ENCODE data around the gene IGSF11.

Gene IGSF11

GRCh38 chr3:118938183-118938961, 96.3 kb downstream of the IGSF11 start:
- Histone ChIP-seq H3K4me1 (ENCODE audit: control insufficient read depth, insufficient read depth, low read length) (no peaks in the 10 kb centered on the region), H3K4me3 (ENCODE audit: low read length) (no peak overlapping the region), H3K9me3 (ENCODE audit: control insufficient read depth, insufficient read depth, low read length) (no peaks in the 10 kb centered on the region), H3K27me3 (ENCODE audit: control insufficient read depth, insufficient read depth, low read length) (no peaks in the 10 kb centered on the region), H3K27ac (ENCODE audit: low read length) (no peak overlapping the region), H3K36me3 (ENCODE audit: control insufficient read depth, insufficient read depth, low read length) (no peaks in the 10 kb centered on the region)
- no peak for DNase-seq (ENCODE audit: low read depth, low spot score)
- no CpG with 5 or more reads among the region's 5 CpGs for WGBS (ENCODE audit: insufficient coverage, insufficient read length)

- Histone ChIP-seq H3K9me3 (ENCODE audit: control insufficient read depth, insufficient read depth, low read length) (no peaks in the 10 kb centered on the region), H3K36me3 (ENCODE audit: control insufficient read depth, insufficient read depth, low read length) (no peaks in the 10 kb centered on the region), H3K4me1 (ENCODE audit: control insufficient read depth, insufficient read depth, low read length) (no peaks in the 10 kb centered on the region), H3K27ac (ENCODE audit: low read length) (no peak overlapping the region), H3K27me3 (ENCODE audit: control insufficient read depth, insufficient read depth, low read length) (no peaks in the 10 kb centered on the region), H3K4me3 (ENCODE audit: low read length) (no peak overlapping the region)
- DNase-seq (ENCODE audit: low read depth, low spot score), result no peak
- WGBS (ENCODE audit: insufficient coverage, insufficient read length), result no CpG with 5 or more reads among the region's 1 CpG
These were observed 97.8 kb downstream of the IGSF11 start for GRCh38 chr3:118936811-118937210.

GRCh38 chr3:118932822-118933558, 101.7 kb downstream of the IGSF11 start:
- Histone ChIP-seq H3K4me3 (ENCODE audit: low read length) (no peak overlapping the region), H3K27me3 (ENCODE audit: control insufficient read depth, insufficient read depth, low read length) (no peaks in the 10 kb centered on the region), H3K36me3 (ENCODE audit: control insufficient read depth, insufficient read depth, low read length) (no peaks in the 10 kb centered on the region), H3K27ac (ENCODE audit: low read length) (no peak overlapping the region), H3K9me3 (ENCODE audit: control insufficient read depth, insufficient read depth, low read length) (no peaks in the 10 kb centered on the region), H3K4me1 (ENCODE audit: control insufficient read depth, insufficient read depth, low read length) (no peaks in the 10 kb centered on the region)
- WGBS (ENCODE audit: insufficient coverage, insufficient read length), result no CpG with 5 or more reads among the region's 5 CpGs
- no peak for DNase-seq (ENCODE audit: low read depth, low spot score)

DNA sequence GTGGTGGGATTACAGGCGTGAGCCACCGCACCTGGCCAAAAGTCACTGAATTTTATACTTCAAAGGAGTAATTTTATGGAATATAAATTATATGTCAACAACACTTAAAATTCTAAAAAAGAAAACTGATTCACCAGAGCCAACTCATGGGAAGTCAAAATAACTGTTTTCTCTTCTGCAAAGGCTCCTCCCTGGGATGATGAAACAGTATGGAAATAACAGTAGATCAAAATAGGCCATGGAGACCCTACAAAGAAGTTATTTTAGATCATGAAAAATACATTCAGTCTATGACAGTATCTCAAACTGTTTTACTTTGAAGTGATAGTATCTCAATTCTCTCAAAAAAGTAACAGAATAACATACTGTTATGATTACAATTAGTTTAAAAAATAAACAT, 102.7 kb downstream of the IGSF11 start:
- WGBS (ENCODE audit: insufficient coverage, insufficient read length), result no CpG with 5 or more reads among the region's 2 CpGs
- no peaks in the 10 kb centered on the region for H3K27me3 ChIP-seq (ENCODE audit: control insufficient read depth, insufficient read depth, low read length)
- no peak overlapping the region for H3K4me3 ChIP-seq (ENCODE audit: low read length)
- no peaks in the 10 kb centered on the region for H3K4me1 ChIP-seq (ENCODE audit: control insufficient read depth, insufficient read depth, low read length)
- H3K9me3 ChIP-seq (ENCODE audit: control insufficient read depth, insufficient read depth, low read length), result no peaks in the 10 kb centered on the region
- no peaks in the 10 kb centered on the region for H3K36me3 ChIP-seq (ENCODE audit: control insufficient read depth, insufficient read depth, low read length)
- no peak for DNase-seq (ENCODE audit: low read depth, low spot score)
- no peak overlapping the region for H3K27ac ChIP-seq (ENCODE audit: low read length)

DNA sequence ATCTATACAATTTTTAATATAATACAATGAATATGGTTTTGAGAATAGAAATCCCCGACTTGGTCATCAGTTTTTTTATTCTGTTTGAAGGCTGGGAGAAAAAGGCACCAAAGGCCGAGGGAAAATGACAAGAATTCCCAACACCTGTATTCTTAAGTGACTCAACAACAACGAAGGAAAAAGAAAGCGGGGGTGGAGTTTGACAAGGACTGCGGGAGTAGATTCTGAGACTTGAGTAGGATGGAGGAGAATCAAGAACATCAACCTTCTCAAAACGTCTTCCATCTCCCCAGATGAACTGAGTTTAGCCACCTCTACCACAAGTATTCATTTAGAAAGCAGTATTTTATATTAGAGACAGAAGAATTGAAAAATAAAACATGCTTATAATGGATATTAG, 107.2 kb downstream of the IGSF11 start:
- no peaks in the 10 kb centered on the region for H3K27me3 ChIP-seq (ENCODE audit: control insufficient read depth, insufficient read depth, low read length)
- H3K9me3 ChIP-seq (ENCODE audit: control insufficient read depth, insufficient read depth, low read length), result no peaks in the 10 kb centered on the region
- no peaks in the 10 kb centered on the region for H3K4me1 ChIP-seq (ENCODE audit: control insufficient read depth, insufficient read depth, low read length)
- H3K4me3 ChIP-seq (ENCODE audit: low read length), result no peak overlapping the region
- no peak for DNase-seq (ENCODE audit: low read depth, low spot score)
- no CpG with 5 or more reads among the region's 6 CpGs for WGBS (ENCODE audit: insufficient coverage, insufficient read length)
- H3K36me3 ChIP-seq (ENCODE audit: control insufficient read depth, insufficient read depth, low read length), result no peaks in the 10 kb centered on the region
- H3K27ac ChIP-seq (ENCODE audit: low read length), result no peak overlapping the region

DNA sequence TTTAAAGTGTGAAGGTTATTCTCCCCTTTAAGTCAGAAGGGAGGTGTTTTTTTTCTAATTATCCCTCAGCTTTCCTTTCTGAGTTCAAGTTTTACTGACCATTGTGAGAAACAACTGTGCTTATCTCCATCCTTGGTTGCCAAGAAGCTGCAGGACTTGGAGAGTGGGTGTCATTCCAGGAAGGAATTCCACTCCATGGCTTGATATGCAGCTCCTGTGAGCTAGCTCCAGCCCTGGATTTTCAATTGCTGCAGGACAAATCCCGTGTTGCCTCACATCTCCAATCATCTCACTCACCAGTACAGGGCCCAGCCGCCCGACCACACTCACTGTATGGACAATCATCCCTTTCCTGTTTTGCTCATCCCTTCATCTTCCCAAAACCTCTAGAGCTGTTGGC, 122.5 kb downstream of the IGSF11 start:
- Histone ChIP-seq H3K4me3 (ENCODE audit: low read length) (no peak overlapping the region), H3K27ac (ENCODE audit: low read length) (no peak overlapping the region), H3K9me3 (ENCODE audit: control insufficient read depth, insufficient read depth, low read length) (no peaks in the 10 kb centered on the region), H3K4me1 (ENCODE audit: control insufficient read depth, insufficient read depth, low read length) (no peaks in the 10 kb centered on the region), H3K27me3 (ENCODE audit: control insufficient read depth, insufficient read depth, low read length) (no peaks in the 10 kb centered on the region), H3K36me3 (ENCODE audit: control insufficient read depth, insufficient read depth, low read length) (no peaks in the 10 kb centered on the region)
- DNase-seq (ENCODE audit: low read depth, low spot score), result no peak
- WGBS (ENCODE audit: insufficient coverage, insufficient read length), result no CpG with 5 or more reads among the region's 3 CpGs

GRCh38 chr3:118910332-118910731, 124.3 kb downstream of the IGSF11 start:
- Histone ChIP-seq H3K27me3 (ENCODE audit: control insufficient read depth, insufficient read depth, low read length) (no peaks in the 10 kb centered on the region), H3K4me1 (ENCODE audit: control insufficient read depth, insufficient read depth, low read length) (no peaks in the 10 kb centered on the region; the same call in 1 of the 2 replicates), H3K9me3 (ENCODE audit: control insufficient read depth, insufficient read depth, low read length) (no peaks in the 10 kb centered on the region), H3K36me3 (ENCODE audit: control insufficient read depth, insufficient read depth, low read length) (no peaks in the 10 kb centered on the region), H3K4me3 (ENCODE audit: low read length) (no peak overlapping the region), H3K27ac (ENCODE audit: low read length) (no peak overlapping the region)
- no CpG with 5 or more reads among the region's 3 CpGs for WGBS (ENCODE audit: insufficient coverage, insufficient read length)
- DNase-seq (ENCODE audit: low read depth, low spot score), result no peak

DNA sequence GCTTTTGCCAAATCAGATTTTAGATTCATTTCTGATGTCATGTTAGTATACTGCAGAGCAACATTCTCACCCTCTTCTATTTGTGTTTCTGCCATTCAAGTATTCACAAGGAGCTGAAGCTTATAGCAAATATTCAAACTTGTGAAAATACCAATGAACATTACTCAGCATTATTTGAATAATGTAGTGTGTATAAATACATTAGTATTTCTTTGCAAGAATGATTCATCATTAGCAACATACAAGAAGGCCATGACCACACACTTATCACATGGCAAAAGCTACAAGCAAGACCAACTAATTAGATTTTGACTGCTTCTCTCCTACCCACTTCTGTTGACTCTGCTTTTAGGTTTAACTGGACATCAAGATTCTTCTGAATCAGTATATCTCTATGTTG, 124.9 kb downstream of the IGSF11 start:
- no peaks in the 10 kb centered on the region; the same call in 1 of the 2 replicates for H3K4me1 ChIP-seq (ENCODE audit: control insufficient read depth, insufficient read depth, low read length)
- H3K9me3 ChIP-seq (ENCODE audit: control insufficient read depth, insufficient read depth, low read length), result no peaks in the 10 kb centered on the region
- H3K27me3 ChIP-seq (ENCODE audit: control insufficient read depth, insufficient read depth, low read length), result no peaks in the 10 kb centered on the region
- DNase-seq (ENCODE audit: low read depth, low spot score), result no peak
- no peak overlapping the region for H3K27ac ChIP-seq (ENCODE audit: low read length)
- H3K4me3 ChIP-seq (ENCODE audit: low read length), result no peak overlapping the region
- no peaks in the 10 kb centered on the region for H3K36me3 ChIP-seq (ENCODE audit: control insufficient read depth, insufficient read depth, low read length)

DNA sequence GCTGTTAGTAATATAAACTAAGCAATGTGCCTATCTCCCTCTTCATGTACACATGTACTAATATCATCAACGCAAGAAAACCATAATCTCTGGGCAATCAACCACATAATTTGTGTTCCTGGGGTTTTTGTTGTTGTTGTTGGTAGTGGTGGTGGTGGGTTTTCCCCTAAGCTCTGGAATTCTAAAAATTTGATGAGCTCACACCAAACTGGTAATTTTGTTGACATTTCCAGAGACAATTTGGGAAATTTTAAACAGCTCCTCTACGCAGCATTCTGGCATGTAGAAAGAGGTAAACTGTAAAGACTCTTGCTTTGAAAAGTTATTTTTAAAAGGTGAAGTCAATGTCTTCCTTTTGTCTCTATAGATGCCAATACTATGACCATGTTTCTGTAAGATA, 126.7 kb downstream of the IGSF11 start:
- Histone ChIP-seq H3K9me3 (ENCODE audit: control insufficient read depth, insufficient read depth, low read length) (no peaks in the 10 kb centered on the region), H3K27ac (ENCODE audit: low read length) (no peak overlapping the region), H3K4me1 (ENCODE audit: control insufficient read depth, insufficient read depth, low read length) (no peaks in the 10 kb centered on the region; the same call in 1 of the 2 replicates), H3K27me3 (ENCODE audit: control insufficient read depth, insufficient read depth, low read length) (no peaks in the 10 kb centered on the region), H3K4me3 (ENCODE audit: low read length) (no peak overlapping the region), H3K36me3 (ENCODE audit: control insufficient read depth, insufficient read depth, low read length) (no peaks in the 10 kb centered on the region)
- DNase-seq (ENCODE audit: low read depth, low spot score), result no peak
- WGBS (ENCODE audit: insufficient coverage, insufficient read length), result no CpG with 5 or more reads among the region's 2 CpGs

GRCh38 chr3:118900737-118901525, 133.7 kb downstream of the IGSF11 start:
- no peak overlapping the region for H3K4me3 ChIP-seq (ENCODE audit: low read length)
- no peaks in the 10 kb centered on the region for H3K9me3 ChIP-seq (ENCODE audit: control insufficient read depth, insufficient read depth, low read length)
- H3K4me1 ChIP-seq (ENCODE audit: control insufficient read depth, insufficient read depth, low read length), result no peaks in the 10 kb centered on the region
- no peaks in the 10 kb centered on the region for H3K36me3 ChIP-seq (ENCODE audit: control insufficient read depth, insufficient read depth, low read length)
- DNase-seq (ENCODE audit: low read depth, low spot score), result no peak
- H3K27me3 ChIP-seq (ENCODE audit: control insufficient read depth, insufficient read depth, low read length), result no peaks in the 10 kb centered on the region
- no CpG with 5 or more reads among the region's 4 CpGs for WGBS (ENCODE audit: insufficient coverage, insufficient read length)
- H3K27ac ChIP-seq (ENCODE audit: low read length), result no peak overlapping the region

Measured in iPS DF 6.9 (cell line).